Measurements from ENCODE around the gene DMXL1.

The DMXL1 gene

GRCh38 chr5:119048246-119048645, 22.6 kb upstream of the DMXL1 start (continued):
- TF ChIP-seq TSHZ2 (CRISPR knock-in tag; IDR thresholded peaks at IDR 0.05) (no peak), CREB5 (CRISPR knock-in tag; IDR thresholded peaks at IDR 0.05; ENCODE audit: low read depth) (no peak), ZC3H10 (CRISPR knock-in tag; IDR thresholded peaks at IDR 0.05) (no peak), ZNF565 (CRISPR knock-in tag; conservative IDR thresholded peaks at IDR 0.05; ENCODE audit: low read depth) (no peak), PPARA (CRISPR knock-in tag; IDR thresholded peaks at IDR 0.05; ENCODE audit: borderline replicate concordance) (no peak), TCF4 (CRISPR knock-in tag; IDR thresholded peaks at IDR 0.05; ENCODE audit: borderline replicate concordance) (no peak), CSDC2 (CRISPR knock-in tag; IDR thresholded peaks at IDR 0.05) (no peak)

GRCh38 chr5:119049824-119050449, 20.9 kb upstream of the DMXL1 start:
- ATAC-seq = no peak; the same call in 2 of the 3 replicates

GRCh38 chr5:119054101-119054500, 16.8 kb upstream of the DMXL1 start:
- ATAC-seq = no peak
- TF ChIP-seq ZNF565 (CRISPR knock-in tag; conservative IDR thresholded peaks at IDR 0.05; ENCODE audit: low read depth) (no peak), TSHZ2 (CRISPR knock-in tag; IDR thresholded peaks at IDR 0.05) (no peak), POU6F1 (CRISPR knock-in tag; IDR thresholded peaks at IDR 0.05; ENCODE audit: borderline replicate concordance, low read depth) (no peak), BACH2 (CRISPR knock-in tag; IDR thresholded peaks at IDR 0.05; ENCODE audit: borderline replicate concordance) (no peak), ZFP30 (CRISPR knock-in tag; IDR thresholded peaks at IDR 0.05) (no peak), ARNTL (CRISPR knock-in tag; IDR thresholded peaks at IDR 0.05; ENCODE audit: borderline replicate concordance, low read depth) (no peak), ZNF70 (CRISPR knock-in tag; IDR thresholded peaks at IDR 0.05) (no peak), RARB (CRISPR knock-in tag; IDR thresholded peaks at IDR 0.05) (no peak), ZFP3 (CRISPR knock-in tag; IDR thresholded peaks at IDR 0.05) (no peak), TOX (CRISPR knock-in tag; IDR thresholded peaks at IDR 0.05; ENCODE audit: borderline replicate concordance) (no peak)

More at GRCh38 chr5:119049824-119050449, 20.9 kb upstream of the DMXL1 start:
- TF ChIP-seq SNAI2 (CRISPR knock-in tag; IDR thresholded peaks at IDR 0.05) (no peak), ARNTL (CRISPR knock-in tag; IDR thresholded peaks at IDR 0.05; ENCODE audit: borderline replicate concordance, low read depth) (no peak), CSRNP3 (CRISPR knock-in tag; IDR thresholded peaks at IDR 0.05) (no peak), CSDC2 (CRISPR knock-in tag; IDR thresholded peaks at IDR 0.05) (no peak), TSHZ2 (CRISPR knock-in tag; IDR thresholded peaks at IDR 0.05) (no peak), ZNF8 (CRISPR knock-in tag; IDR thresholded peaks at IDR 0.05) (no peak)
